Measurements from ENCODE around the gene ACVRL1.

Gene ACVRL1

DNA sequence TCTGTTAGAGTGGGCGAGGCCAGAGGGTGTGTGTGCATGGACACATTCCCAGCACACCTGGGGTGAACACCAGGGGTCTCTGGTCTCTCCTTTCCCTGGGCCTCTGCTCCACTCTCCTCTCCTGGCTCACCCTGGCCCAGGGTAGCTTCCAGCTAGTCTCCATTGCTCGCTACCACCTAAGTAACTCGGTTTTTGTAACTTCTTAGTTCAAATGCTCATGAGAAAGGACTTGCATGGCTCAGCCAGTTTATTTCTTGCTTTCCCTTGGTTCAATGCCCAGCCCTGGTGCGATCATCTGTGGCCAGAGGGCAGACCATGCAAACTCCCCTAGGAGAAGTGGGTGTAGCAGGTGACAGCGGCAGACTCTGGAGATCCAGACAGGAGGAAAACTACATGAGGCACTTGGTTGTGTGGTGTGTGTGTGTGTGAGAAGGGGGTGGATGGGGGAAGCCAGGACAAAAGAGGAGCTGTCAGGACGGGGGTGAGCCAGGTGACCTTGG is 35.2 kb downstream of the ACVRL1 start:
- no peaks in the 10 kb centered on the region; the same call in 1 of the 2 replicates for H4K20me1 ChIP-seq (ENCODE audit: control insufficient read depth, insufficient read depth, low read depth, low read length)
- peaks cover 19% of the 10 kb centered on the region for H3K27me3 ChIP-seq (ENCODE audit: control insufficient read depth, low read length)
- no peaks in the 10 kb centered on the region for H3K36me3 ChIP-seq (ENCODE audit: control insufficient read depth, low read length)
- H3K9me3 ChIP-seq (ENCODE audit: control insufficient read depth, insufficient read depth, low read length), result peaks cover 21% of the 10 kb centered on the region
- H3F3A ChIP-seq (ENCODE audit: control insufficient read depth, insufficient read depth), result no peaks in the 10 kb centered on the region
- TF ChIP-seq, protein P1, sequence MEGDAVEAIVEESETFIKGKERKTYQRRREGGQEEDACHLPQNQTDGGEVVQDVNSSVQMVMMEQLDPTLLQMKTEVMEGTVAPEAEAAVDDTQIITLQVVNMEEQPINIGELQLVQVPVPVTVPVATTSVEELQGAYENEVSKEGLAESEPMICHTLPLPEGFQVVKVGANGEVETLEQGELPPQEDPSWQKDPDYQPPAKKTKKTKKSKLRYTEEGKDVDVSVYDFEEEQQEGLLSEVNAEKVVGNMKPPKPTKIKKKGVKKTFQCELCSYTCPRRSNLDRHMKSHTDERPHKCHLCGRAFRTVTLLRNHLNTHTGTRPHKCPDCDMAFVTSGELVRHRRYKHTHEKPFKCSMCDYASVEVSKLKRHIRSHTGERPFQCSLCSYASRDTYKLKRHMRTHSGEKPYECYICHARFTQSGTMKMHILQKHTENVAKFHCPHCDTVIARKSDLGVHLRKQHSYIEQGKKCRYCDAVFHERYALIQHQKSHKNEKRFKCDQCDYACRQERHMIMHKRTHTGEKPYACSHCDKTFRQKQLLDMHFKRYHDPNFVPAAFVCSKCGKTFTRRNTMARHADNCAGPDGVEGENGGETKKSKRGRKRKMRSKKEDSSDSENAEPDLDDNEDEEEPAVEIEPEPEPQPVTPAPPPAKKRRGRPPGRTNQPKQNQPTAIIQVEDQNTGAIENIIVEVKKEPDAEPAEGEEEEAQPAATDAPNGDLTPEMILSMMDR (IDR thresholded peaks at IDR 0.05; ENCODE audit: low read depth, low read length, poor library complexity, severe bottlenecking), result no peak
- no peak for TF ChIP-seq EZH2phosphoT487 (IDR thresholded peaks at IDR 0.05; ENCODE audit: borderline replicate concordance, low read length)
- no peak overlapping the region for H3K4me3 ChIP-seq (ENCODE audit: low read length)
- no peaks in the 10 kb centered on the region for H3K4me1 ChIP-seq (ENCODE audit: control insufficient read depth, low read length)
- H3K4me2 ChIP-seq (ENCODE audit: low read length), result no peak overlapping the region
- no peak overlapping the region for H3K27ac ChIP-seq (ENCODE audit: low read depth, low read length)
- H3K9me2 ChIP-seq (replicated peaks; ENCODE audit: control insufficient read depth, low read length), result no peaks in the 10 kb centered on the region
- no peaks in the 10 kb centered on the region for H3K79me2 ChIP-seq (ENCODE audit: control insufficient read depth, low read length)

DNA sequence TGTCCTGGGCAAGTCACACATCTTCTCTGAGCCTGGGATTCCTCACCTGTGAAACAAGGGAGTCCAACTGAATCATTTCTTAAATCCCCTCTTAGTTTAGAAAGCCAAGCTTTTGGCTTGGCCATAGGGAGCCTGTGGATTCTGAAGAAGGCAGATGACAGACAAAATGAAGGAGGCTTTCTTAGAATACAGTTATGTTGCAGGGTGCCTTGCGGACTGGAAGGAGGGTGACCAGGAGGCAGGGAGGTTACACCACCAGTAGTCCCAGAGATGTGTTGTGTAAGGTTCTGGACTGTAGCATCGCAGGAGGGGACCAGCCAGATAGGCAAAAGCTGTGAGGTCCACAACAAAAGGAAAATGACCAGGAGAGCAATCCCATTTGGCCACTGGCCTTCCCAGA is 36.0 kb downstream of the ACVRL1 start:
- Histone ChIP-seq H3K27ac (ENCODE audit: low read depth, low read length) (no peak overlapping the region), H4K20me1 (ENCODE audit: control insufficient read depth, insufficient read depth, low read depth, low read length) (no peaks in the 10 kb centered on the region; the same call in 1 of the 2 replicates), H3K4me3 (ENCODE audit: low read length) (no peak overlapping the region), H3K9me2 (replicated peaks; ENCODE audit: control insufficient read depth, low read length) (no peaks in the 10 kb centered on the region), H3K27me3 (ENCODE audit: control insufficient read depth, low read length) (peaks cover 17% of the 10 kb centered on the region), H3K79me2 (ENCODE audit: control insufficient read depth, low read length) (no peaks in the 10 kb centered on the region), H3K4me2 (ENCODE audit: low read length) (no peak overlapping the region), H3K9me3 (ENCODE audit: control insufficient read depth, insufficient read depth, low read length) (peaks cover 21% of the 10 kb centered on the region), H3F3A (ENCODE audit: control insufficient read depth, insufficient read depth) (no peaks in the 10 kb centered on the region), H3K4me1 (ENCODE audit: control insufficient read depth, low read length) (no peaks in the 10 kb centered on the region), H3K36me3 (ENCODE audit: control insufficient read depth, low read length) (no peaks in the 10 kb centered on the region)
- TF ChIP-seq, protein P1 (IDR thresholded peaks at IDR 0.05; ENCODE audit: low read depth, low read length, poor library complexity, severe bottlenecking), result no peak
- no peak for TF ChIP-seq EZH2phosphoT487 (IDR thresholded peaks at IDR 0.05; ENCODE audit: borderline replicate concordance, low read length)

DNA sequence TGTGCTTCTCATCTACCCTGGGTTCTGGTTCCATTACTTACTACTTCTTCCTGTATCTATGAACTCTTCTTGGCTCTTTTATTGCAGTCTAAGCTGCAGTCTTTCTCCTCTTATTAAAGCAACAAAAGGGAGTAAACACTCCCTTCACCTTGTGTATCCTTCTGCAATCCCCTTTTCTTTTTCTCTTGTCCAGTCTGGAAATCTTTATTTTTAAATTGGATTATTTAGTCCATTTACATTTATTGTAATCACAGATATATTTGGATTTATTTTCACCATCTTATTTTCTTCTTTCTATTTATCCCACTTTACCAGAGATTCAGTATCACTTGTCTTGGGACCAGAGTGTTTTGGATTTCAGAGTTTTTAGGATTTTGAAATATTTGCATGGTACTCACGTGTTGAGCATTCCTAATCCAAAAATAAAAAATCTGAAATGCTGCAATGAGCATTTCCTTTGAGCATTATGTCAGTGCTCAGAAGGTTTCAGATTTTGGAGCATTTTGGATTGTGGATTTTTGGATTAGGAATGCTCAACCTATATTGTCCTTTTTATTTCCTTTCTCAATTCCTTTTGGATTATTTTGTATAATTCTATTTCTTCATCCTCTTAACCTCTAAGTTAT is 37.4 kb downstream of the ACVRL1 start:
- no peaks in the 10 kb centered on the region for H4K20me1 ChIP-seq (ENCODE audit: control insufficient read depth, insufficient read depth, low read depth, low read length)
- TF ChIP-seq, protein P1 (IDR thresholded peaks at IDR 0.05; ENCODE audit: low read depth, low read length, poor library complexity, severe bottlenecking), result no peak
- no peak for TF ChIP-seq EZH2phosphoT487 (IDR thresholded peaks at IDR 0.05; ENCODE audit: borderline replicate concordance, low read length)
- no peaks in the 10 kb centered on the region for H3F3A ChIP-seq (ENCODE audit: control insufficient read depth, insufficient read depth)
- H3K4me1 ChIP-seq (ENCODE audit: control insufficient read depth, low read length), result no peaks in the 10 kb centered on the region
- no peaks in the 10 kb centered on the region for H3K79me2 ChIP-seq (ENCODE audit: control insufficient read depth, low read length)
- no peak overlapping the region for H3K4me3 ChIP-seq (ENCODE audit: low read length)
- no peak overlapping the region for H3K27ac ChIP-seq (ENCODE audit: low read depth, low read length)
- H3K9me3 ChIP-seq (ENCODE audit: control insufficient read depth, insufficient read depth, low read length), result peaks cover 21% of the 10 kb centered on the region
- peaks cover 17% of the 10 kb centered on the region for H3K27me3 ChIP-seq (ENCODE audit: control insufficient read depth, low read length)
- H3K36me3 ChIP-seq (ENCODE audit: control insufficient read depth, low read length), result no peaks in the 10 kb centered on the region
- H3K9me2 ChIP-seq (replicated peaks; ENCODE audit: control insufficient read depth, low read length), result no peaks in the 10 kb centered on the region
- H3K4me2 ChIP-seq (ENCODE audit: low read length), result no peak overlapping the region
